T47D (cell line): Measurements from ENCODE around the gene SAMM50.

ENCODE experiments used
- DNase-seq, 2 experiments: peaks; one replicate each; pipeline versions ENCODE4 v3.0.0 to v3.0.0-alpha.2; 2011 to 2012; ENCODE audit warnings: low read depth in 1 of 2, low spot score in 1 of 2
- JUND ChIP-seq: IDR thresholded peaks from 2 replicates; pipeline ENCODE4 v1.6.1; 2012; ENCODE audit warnings: low read depth
- in situ Hi-C: cut with HindIII; loops from 2 replicates; pipeline ENCODE4 v1.10.0; 2016; ENCODE audit warnings: low sequenced_read_pairs, low pct_unique_long_range_greater_than_20kb

Gene SAMM50

DNA sequence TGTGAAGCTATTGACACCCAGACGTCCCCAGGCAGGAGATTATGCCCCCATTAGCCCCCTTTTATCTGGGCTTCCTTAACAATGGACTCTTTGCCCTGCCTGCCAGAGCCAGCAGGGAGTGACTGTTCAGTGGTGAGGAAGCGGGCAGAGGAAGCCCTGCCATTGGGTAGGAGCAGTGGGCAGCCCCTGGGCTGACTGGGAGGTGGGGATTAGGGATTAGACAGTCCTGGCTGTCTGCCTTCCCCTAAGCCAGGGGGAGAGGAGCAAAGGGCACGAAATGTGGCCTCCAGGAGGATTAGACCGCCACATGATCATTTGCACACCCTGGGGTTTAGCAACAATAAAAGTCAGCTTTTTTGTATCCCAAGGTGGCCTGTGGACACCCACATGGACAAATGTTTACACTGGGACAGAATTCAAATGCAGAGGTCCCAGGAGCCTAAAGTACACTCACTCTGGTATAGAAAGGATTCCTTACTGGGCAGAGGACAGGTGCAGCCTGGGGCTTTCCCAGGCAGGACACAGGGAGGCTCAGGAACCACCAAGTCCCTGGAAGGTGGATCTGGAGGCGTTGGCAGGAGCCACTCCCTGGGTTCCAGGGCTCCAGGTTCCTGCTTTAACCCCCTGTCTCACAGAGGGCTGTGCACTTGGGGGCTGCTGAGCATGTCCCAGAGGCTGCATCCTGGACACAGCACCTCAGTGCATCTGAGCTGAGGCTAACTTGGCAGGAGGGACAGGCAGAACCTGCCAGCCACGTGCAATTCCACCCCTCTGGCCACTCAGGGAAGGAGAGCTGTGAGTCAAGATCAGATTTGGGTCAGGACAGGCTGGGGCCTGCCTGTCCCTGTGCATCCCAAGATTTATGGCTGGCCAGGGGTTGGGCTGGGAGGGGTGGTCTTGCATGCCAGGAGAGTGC lies 29.6 kb upstream of the SAMM50 start:
- in situ Hi-C loops, result no loop called here
- peak; percentile 44 to 83 for DNase-seq
- TF ChIP-seq JUND, result no peak

DNA sequence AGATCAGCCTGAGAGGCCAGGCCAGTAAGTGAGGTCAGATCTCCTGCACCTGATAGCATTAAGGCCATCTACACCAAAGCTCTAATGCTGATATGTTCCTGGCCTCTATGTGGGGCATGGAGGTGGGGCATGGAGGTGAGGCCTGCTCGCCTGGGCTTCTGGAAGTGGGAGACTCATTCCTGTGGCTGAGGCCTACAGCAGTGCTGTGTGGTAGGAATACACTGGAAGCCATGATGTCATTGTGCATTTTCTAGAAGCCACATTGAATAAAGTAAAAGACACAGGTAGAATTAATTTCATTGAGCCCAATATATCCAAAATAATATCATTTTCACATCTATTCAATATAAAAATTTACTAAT lies 28.9 kb upstream of the SAMM50 start:
- in situ Hi-C loops, result no loop called here
- TF ChIP-seq JUND, result no peak
- DNase-seq, result peak in 1 of 2 experiments; percentile 25

DNA sequence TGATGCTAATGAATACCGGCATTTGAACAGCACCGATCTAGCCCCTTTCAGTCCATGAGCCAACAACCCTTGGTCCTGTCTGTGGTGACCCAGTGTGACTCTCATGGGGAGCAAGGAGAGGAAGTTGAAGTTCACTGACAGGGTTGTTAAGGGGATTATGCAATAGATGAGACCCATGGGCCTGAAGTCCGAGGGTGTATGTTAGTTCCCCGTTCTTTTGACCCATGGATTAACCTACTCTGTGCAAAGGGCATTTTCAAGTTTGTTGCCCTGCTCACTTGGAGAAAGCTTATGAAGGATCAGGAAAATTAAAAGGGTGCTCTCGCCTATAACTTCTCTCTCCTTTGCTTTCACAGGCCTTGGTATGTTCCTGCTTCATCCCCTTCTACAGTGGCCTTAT lies 26.8 kb upstream of the SAMM50 start:
- in situ Hi-C loops, result no loop called here
- no peak for DNase-seq
- no peak for TF ChIP-seq JUND

DNA sequence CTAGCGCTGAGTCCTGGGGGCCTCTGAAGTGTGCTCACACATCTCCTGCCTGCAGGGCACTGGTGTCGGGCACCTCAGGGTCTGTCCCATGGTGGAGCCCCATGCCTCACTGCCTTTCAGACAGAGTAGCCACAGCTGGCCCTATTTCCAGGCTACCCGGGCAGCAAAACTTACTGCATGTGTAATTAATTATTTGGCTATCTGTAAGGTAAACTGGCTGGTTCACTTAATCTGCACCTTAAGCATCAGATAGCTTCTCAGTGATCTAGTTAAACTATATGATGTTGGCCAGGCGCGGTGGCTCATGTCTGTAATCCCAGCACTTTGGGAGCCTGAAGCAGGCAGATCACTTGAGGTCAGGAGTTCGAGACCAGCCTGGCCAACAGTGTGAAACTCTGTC lies 26.3 kb upstream of the SAMM50 start:
- TF ChIP-seq JUND, result no peak
- no peak for DNase-seq
- in situ Hi-C loops, result no loop called here

DNA sequence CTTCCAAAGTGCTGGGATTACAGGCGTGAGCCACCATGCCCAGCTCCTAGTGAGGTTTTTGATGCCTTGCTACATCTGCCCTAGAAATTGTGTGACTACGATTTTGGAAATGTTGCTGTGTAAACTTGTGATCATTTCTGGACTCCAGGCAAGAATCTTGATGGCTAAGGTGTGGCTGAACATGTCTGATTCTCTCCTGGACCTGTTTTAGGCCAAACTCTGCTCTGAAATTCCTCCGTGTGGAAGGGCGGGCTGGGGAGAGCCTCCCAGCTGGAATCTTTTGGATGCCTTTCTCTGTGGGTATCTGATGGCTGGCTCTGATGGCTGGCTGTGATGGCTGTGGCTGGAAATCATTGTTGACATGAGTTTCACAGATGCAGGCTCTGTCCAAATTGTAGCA lies 23.5 kb upstream of the SAMM50 start:
- DNase-seq, result no peak
- in situ Hi-C loops, result no loop called here
- TF ChIP-seq JUND, result no peak

DNA sequence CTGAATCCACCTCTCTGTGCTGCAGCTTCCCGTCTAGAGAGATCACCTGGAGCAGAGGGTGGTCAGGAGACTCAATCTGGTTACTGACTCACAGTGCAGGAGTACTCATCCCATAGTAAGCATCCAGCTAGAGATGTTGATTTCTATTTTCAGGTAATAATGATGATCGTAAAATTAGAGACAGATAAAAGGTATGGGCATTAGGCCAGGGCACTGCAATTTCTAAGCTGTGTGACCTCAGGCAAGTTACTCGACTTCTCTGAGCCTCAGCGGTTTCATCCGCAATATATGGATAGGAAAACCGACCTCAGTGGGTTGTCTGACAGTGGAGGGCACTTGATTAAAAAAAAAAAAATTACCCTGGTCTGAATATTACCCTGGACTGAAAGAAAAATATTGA lies 13.8 kb upstream of the SAMM50 start:
- DNase-seq, result no peak
- no peak for TF ChIP-seq JUND
- in situ Hi-C loops, result no loop called here

DNA sequence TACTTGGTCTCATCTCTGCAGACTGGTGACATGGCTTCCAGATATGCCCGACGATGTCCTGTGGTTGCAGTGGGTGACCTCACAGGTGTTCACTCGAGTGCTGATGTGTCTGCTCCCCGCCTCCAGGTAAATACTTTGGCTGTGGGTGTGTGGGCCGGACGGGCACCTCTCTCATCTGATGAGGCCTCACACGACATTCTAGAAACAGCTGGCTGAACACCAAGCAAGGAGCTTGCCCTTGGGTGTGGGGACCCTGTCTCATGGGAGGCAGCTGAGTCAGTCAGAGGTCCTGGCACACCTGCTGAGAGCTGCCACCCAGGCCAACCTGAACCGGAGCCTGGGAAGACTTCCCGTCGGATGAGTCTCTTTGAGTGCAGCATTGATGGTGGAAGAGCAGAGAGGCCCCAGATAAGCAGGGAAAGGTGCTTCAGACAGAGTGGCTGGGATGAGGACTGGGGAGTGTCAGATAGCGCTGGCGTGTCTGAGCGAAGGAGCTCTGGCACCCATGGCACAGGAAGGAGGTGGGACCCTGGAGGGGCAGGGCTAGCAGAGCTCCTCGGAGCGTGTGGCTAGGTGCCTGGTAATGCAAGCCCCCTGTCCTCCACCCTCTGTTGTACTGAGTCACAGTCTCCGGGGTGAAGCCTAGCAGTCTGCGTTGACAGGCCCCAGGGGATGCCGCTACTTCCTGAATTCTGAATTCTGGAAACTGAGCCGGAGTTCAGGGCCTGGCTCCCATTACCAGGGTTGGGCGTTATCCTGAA lies 10.4 kb upstream of the SAMM50 start:
- TF ChIP-seq JUND, result no peak
- DNase-seq, result no peak
- in situ Hi-C loops, result no loop called here

DNA sequence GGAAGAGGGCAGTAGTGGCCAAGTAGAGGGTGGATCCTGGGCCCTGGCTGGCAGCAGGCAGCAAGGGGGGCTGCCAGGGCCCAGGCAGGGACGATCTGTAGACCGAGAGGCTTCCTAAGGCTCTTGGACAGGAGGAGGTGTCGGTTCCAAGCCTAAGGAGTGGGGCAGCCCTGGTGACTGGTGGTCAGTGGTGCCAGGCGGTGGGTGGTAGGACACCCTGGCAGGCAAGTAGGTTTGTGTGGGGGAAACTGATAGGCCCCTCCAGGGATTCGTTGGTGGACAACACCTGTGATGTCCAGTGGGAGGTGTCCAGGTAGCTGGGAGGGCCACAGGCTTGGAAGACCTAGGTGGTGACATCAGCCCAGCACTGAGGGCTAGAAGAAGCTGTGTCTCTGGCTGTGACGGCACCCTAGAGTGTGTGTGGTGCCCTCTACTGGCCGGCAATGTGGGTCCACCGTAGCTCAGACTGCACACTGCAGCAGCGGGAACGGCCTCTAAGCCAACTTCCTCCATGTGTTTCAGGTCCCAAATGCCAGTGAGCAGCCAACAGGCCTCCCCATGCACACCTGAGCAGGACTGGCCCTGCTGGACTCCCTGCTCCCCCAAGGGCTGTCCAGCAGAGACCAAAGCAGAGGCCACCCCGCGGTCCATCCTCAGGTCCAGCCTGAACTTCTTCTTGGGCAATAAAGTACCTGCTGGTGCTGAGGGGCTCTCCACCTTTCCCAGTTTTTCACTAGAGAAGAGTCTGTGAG lies 9.4 kb upstream of the SAMM50 start:
- in situ Hi-C loops, result no loop called here

DNA sequence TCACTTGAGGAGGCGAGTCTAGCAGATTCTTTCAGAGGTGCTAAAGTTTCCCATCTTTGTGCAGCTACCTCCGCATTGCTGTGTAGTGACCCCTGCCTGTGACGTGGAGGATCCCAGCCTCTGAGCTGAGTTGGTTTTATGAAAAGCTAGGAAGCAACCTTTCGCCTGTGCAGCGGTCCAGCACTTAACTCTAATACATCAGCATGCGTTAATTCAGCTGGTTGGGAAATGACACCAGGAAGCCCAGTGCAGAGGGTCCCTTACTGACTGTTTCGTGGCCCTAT lies 8.9 kb upstream of the SAMM50 start:
- no peak for TF ChIP-seq JUND
- in situ Hi-C loops, result no loop called here
- peak in 1 of 2 experiments; percentile 27 for DNase-seq

More for the DNA sequence above, 9.4 kb upstream of the SAMM50 start:
- TF ChIP-seq JUND, result no peak
- DNase-seq, result peak in 1 of 2 experiments; percentile 76

DNA sequence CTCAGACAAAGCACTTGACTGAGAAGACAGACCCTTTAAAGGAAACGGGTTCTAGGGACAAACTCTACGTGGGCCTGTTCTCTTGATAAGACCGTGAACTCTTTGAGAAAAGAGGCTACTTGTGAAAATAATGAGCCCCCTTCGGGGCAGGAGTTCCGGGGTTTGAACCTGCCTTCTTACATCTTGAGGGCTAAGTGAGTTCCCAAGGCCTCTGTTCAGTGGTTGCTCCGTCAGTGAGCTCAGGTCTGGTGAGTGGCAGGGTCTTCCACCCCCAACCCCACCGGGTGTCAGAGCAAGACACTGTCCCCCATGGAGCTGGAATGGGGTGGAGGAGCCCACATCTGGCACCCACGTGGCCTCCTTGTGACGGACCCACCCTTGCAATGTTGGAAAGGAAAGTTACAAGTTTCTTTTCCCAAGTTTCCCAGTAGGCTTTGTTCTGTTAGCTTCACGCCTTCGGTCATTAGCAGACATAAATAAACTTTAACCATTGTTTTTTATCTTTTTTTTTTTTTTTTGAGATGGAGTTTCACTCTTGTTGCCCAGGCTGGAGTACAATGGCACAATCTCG lies 6.3 kb upstream of the SAMM50 start:
- TF ChIP-seq JUND, result no peak
- in situ Hi-C loops, result no loop called here
- DNase-seq, result no peak

DNA sequence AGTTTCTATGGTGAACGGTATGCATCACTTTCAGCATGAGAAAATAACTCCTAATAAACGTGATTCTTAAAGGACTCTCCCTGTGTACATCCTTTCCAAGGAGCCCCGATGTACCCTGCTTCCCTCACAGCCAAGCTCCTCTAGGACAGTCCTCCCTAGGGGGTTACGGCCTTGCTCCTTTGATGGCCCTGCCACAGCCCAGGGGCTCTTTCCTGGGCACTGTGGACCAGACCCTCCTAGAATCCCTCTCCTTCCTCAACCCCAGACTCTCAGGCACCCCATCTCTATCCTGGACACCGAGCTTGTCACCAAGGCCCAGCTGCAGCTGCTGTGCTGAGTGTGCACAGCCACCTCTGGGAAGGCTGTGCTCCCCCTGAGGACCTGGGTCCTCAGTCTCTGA lies 3.9 kb upstream of the SAMM50 start:
- in situ Hi-C loops, result no loop called here
- TF ChIP-seq JUND, result no peak
- no peak for DNase-seq

DNA sequence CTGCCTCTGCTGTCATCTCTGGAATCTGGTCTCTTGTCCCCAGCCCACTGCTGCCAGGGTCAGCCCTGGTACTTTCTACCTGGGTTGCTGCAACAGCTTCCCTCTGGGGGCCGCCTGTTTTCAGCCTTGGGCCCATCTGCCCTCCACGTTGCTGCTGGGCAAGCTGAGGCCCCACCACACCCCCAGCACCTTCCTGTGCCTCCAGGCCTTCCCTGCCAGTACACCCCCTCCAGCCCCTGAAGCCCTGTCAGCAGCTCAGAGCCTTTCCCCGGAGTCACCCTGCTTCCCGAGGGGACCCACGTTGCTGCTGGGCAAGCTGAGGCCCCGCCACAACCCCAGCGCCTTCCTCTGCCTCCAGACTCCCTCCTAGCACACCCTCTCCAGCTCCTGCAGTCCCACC lies 3.3 kb upstream of the SAMM50 start:
- TF ChIP-seq JUND, result no peak
- in situ Hi-C loops, result no loop called here

More for the DNA sequence above, 3.3 kb upstream of the SAMM50 start:
- no peak for DNase-seq
